ENCODE measurements around the gene CWC27. TPM values are rescaled to one million over a fixed set of nuclear protein-coding genes. Genes with fewer than 3 reads are reported as not detected.

Gene CWC27
- total and polyA plus RNA-seq, 9 of the 15 experiments (the other 6 are each of a cell fraction or from before 2014, with no cell fraction given): 19.7 to 49.3 (median 38.3) TPM

GRCh38 chr5:64722588-64722987 lies 46.1 kb upstream of the CWC27 start (continued):
- TF ChIP-seq HIVEP1 (CRISPR knock-in tag; IDR thresholded peaks at IDR 0.05) (no peak), NCOA1 (IDR thresholded peaks at IDR 0.05; ENCODE audit: low read depth) (no peak), TFE3 (CRISPR knock-in tag; IDR thresholded peaks at IDR 0.05) (no peak), PCBP2 (IDR thresholded peaks at IDR 0.05; ENCODE audit: low read depth, low read length, poor library complexity, severe bottlenecking) (no peak), TRIM24 (IDR thresholded peaks at IDR 0.05) (no peak), JUNB (CRISPR knock-in tag; conservative IDR thresholded peaks at IDR 0.05) (no peak), USF2 (CRISPR knock-in tag; IDR thresholded peaks at IDR 0.05) (no peak), GABPB1 (CRISPR knock-in tag; IDR thresholded peaks at IDR 0.05) (no peak), HCFC1 (IDR thresholded peaks at IDR 0.05; ENCODE audit: low read depth, low read length) (no peak), NFXL1 (CRISPR knock-in tag; IDR thresholded peaks at IDR 0.05) (no peak)

GRCh38 chr5:64727150-64727549 lies 41.6 kb upstream of the CWC27 start:
- no peaks in the 10 kb centered on the region for H3K9me3 ChIP-seq (replicated peaks; ENCODE audit: control insufficient read depth, insufficient read depth, low read depth, low read length)
- no peak overlapping the region for H3K4me2 ChIP-seq (ENCODE audit: insufficient read depth, low read length)
- H3K36me3 ChIP-seq (ENCODE audit: control insufficient read depth, insufficient read depth, low read length): peaks cover 25% of the 10 kb centered on the region; the same call in 2 of the 3 replicates
- no peaks in the 10 kb centered on the region for H3K27me3 ChIP-seq (ENCODE audit: control insufficient read depth in 2 of 2, insufficient read depth in 2 of 2, low read length in 2 of 2)
- H3K79me2 ChIP-seq (ENCODE audit: control insufficient read depth, insufficient read depth, low read length): peaks cover 2% of the 10 kb centered on the region; the same call in 1 of the 3 replicates
- H3K27ac ChIP-seq (ENCODE audit: extremely low read depth, low read depth, low read length): no peak overlapping the region
- ATAC-seq (no peak), DNase-seq (ENCODE audit: extremely low read depth in 1 of 4, low spot score in 3 of 4) (no peak), FAIRE-seq (no peak)
- no peak overlapping the region for H2AFZ ChIP-seq (ENCODE audit: low read depth, low read length)
- no peak overlapping the region for H3K9ac ChIP-seq (ENCODE audit: insufficient read depth in 1 of 2, low read depth in 2 of 2, low read length in 2 of 2)
- no peaks in the 10 kb centered on the region for H3K9me1 ChIP-seq (ENCODE audit: control insufficient read depth, insufficient read depth, low read length)
- intact Hi-C loops (cut with micrococcal nuclease): no loop called here
- in situ Hi-C loops (cut with MboI): no loop called here
- no peaks in the 10 kb centered on the region for H4K20me1 ChIP-seq (replicated peaks; ENCODE audit: control insufficient read depth, insufficient read depth, low read length)
- WGBS (ENCODE audit: insufficient coverage, low coverage, missing lambda C conversion rate): 93% methylated on average over 2 of the region's 2 CpGs
- H3K4me1 ChIP-seq (replicated peaks in 1 of 2; ENCODE audit: control insufficient read depth in 2 of 2, insufficient read depth in 2 of 2, low read length in 2 of 2): no peaks in the 10 kb centered on the region
- H3K4me3 ChIP-seq: no peak overlapping the region
- CTCF ChIA-PET (ENCODE audit: low intra/inter-chr PET ratio): no interaction called here
- POLR2A ChIA-PET: no interaction called here
- TF ChIP-seq ZNF384 (IDR thresholded peaks at IDR 0.05; ENCODE audit: low read depth, low read length) (no peak), ZKSCAN1 (IDR thresholded peaks at IDR 0.05; ENCODE audit: low read depth, low read length) (no peak), CBX8 (IDR thresholded peaks at IDR 0.05; ENCODE audit: borderline replicate concordance, extremely low read depth, low read depth, low read length, poor library complexity, severe bottlenecking) (no peak), DMBX1 (CRISPR knock-in tag; IDR thresholded peaks at IDR 0.05; ENCODE audit: borderline replicate concordance) (no peak), CBFB (CRISPR knock-in tag; IDR thresholded peaks at IDR 0.05) (no peak)
- no TSS peak for BruUV-seq (replicated peaks)

All from K562 (cell line).